HEK293T (cell line): ENCODE results near the gene AGBL5.

Experiments
- CTCF ChIA-PET: fragments of 350-600 bp; formaldehyde crosslinking; extraction: SDS; loops from one replicate; lab custom pipeline; 2021; ENCODE audit warnings: antibody characterized with exemption, inconsistent platforms; lab: Yijun Ruan, JAX
- POLR2A ChIA-PET: fragments of 350-600 bp; formaldehyde crosslinking; extraction: SDS; loops from one replicate; lab custom pipeline; 2020; ENCODE audit warnings: antibody characterized with exemption, inconsistent platforms; lab: Yijun Ruan, JAX
- DNase-seq: peaks from one replicate; pipeline ENCODE4 v3.0.0; 2012; ENCODE audit warnings: mixed read lengths; ENCODE audit errors: extremely low spot score
- ARNT ChIP-seq: fragments of 450-650 bp; IDR thresholded peaks from 2 replicates; pipeline ENCODE4 v1.6.1; 2017; ENCODE audit warnings: mild to moderate bottlenecking
- BHLHE40 ChIP-seq: fragments of 450-650 bp; IDR thresholded peaks from 2 replicates; pipeline ENCODE4 v1.6.1; 2016; ENCODE audit warnings: mild to moderate bottlenecking, moderate library complexity, borderline replicate concordance
- CTBP1 ChIP-seq: fragments of 450-650 bp; IDR thresholded peaks from 2 replicates; pipeline ENCODE4 v1.6.1; 2016; ENCODE audit warnings: borderline replicate concordance
- ELF4 ChIP-seq: fragments of 450-650 bp; IDR thresholded peaks from 2 replicates; pipeline ENCODE4 v1.6.1; 2017; ENCODE audit warnings: antibody characterized with exemption
- FOXA1 ChIP-seq: fragments of 450-650 bp; IDR thresholded peaks from 2 replicates; pipeline ENCODE4 v1.6.1; 2016; ENCODE audit warnings: mild to moderate bottlenecking
- FOXK2 ChIP-seq: fragments of 450-650 bp; IDR thresholded peaks from 2 replicates; pipeline ENCODE4 v1.6.1; 2016; ENCODE audit warnings: mild to moderate bottlenecking
- FOXM1 ChIP-seq: fragments of 450-650 bp; IDR thresholded peaks from 2 replicates; pipeline ENCODE4 v1.6.1; 2017; ENCODE audit warnings: mild to moderate bottlenecking, borderline replicate concordance
- HDGF ChIP-seq: fragments of 450-650 bp; IDR thresholded peaks from 2 replicates; pipeline ENCODE4 v1.6.1; 2017; ENCODE audit warnings: antibody characterized with exemption, borderline replicate concordance
- L3MBTL2 ChIP-seq: fragments of 450-650 bp; conservative IDR thresholded peaks from 2 replicates; pipeline ENCODE4 v1.6.1; 2016; ENCODE audit warnings: mild to moderate bottlenecking
- LEF1 ChIP-seq: fragments of 450-650 bp; IDR thresholded peaks from 2 replicates; pipeline ENCODE4 v1.6.1; 2017; ENCODE audit warnings: mild to moderate bottlenecking, borderline replicate concordance
- NFRKB ChIP-seq: fragments of 450-650 bp; IDR thresholded peaks from 2 replicates; pipeline ENCODE4 v1.6.1; 2016; ENCODE audit warnings: mild to moderate bottlenecking, moderate library complexity
- PKNOX1 ChIP-seq: fragments of 450-650 bp; IDR thresholded peaks from 2 replicates; pipeline ENCODE4 v1.6.1; 2016
- SP1 ChIP-seq: fragments of 450-650 bp; IDR thresholded peaks from 2 replicates; pipeline ENCODE4 v1.6.1; 2017
- SUZ12 ChIP-seq: fragments of 450-650 bp; IDR thresholded peaks from 2 replicates; pipeline ENCODE4 v1.6.1; 2016; ENCODE audit warnings: mild to moderate bottlenecking
- TARDBP ChIP-seq: fragments of 450-650 bp; IDR thresholded peaks from 2 replicates; pipeline ENCODE4 v1.6.1; 2016
- ZNF384 ChIP-seq: fragments of 450-650 bp; IDR thresholded peaks from 2 replicates; pipeline ENCODE4 v1.6.1; 2016

The AGBL5 gene

GRCh38 chr2:27050996-27051901 lies at the start of gene AGBL5:
AGBL5 (plus strand) TSS chr2:27051668; CDS start chr2:27052959, 1,291 bp downstream.
- no peak for TF ChIP-seq LEF1
- no peak for TF ChIP-seq BHLHE40
- TF ChIP-seq TARDBP, result peak; percentile 84
- TF ChIP-seq L3MBTL2, result peak; percentile 98
- no peak for TF ChIP-seq SUZ12
- no peak for TF ChIP-seq ELF4
- no peak for TF ChIP-seq NFRKB
- no peak for TF ChIP-seq FOXM1
- TF ChIP-seq CTBP1, result 0 out of 2 replicates have a peak, but pooled peaks have one; percentile 6
- no peak for TF ChIP-seq FOXK2
- no peak for TF ChIP-seq SP1
- TF ChIP-seq PKNOX1, result no peak; the same call in 1 of the 2 replicates
- TF ChIP-seq HDGF, result no peak
- TF ChIP-seq ZNF384, result no peak
- no peak for TF ChIP-seq FOXA1
- TF ChIP-seq ARNT, result 0 out of 2 replicates have a peak, but pooled peaks have one; percentile 47
- POLR2A ChIA-PET, result interaction anchor here (0.8 to 7.4 kb wide), 17 partner anchors 9 to 359 kb away, joined by 3 to 91 read pairs (median 4); partner anchors contain the start of genes ABHD1, EMILIN1, KHK and OST4
- CTCF ChIA-PET, result interaction anchor here (0.7 to 1.5 kb wide), 4 partner anchors 32 to 90 kb away, joined by 3 to 5 read pairs (median 4); no protein-coding TSS in a partner anchor
- peak; percentile 93 for DNase-seq

- no peak for TF ChIP-seq L3MBTL2
- TF ChIP-seq FOXK2, result no peak
- no peak for TF ChIP-seq SP1
- no peak for TF ChIP-seq LEF1
- TF ChIP-seq FOXA1, result no peak
- no peak for TF ChIP-seq CTBP1
- no peak for TF ChIP-seq ARNT
- no peak for TF ChIP-seq ELF4
- POLR2A ChIA-PET, result no interaction called here
- DNase-seq, result no peak
These were observed 49.5 kb upstream of the AGBL5 start for GRCh38 chr2:27001950-27002349.

DNA sequence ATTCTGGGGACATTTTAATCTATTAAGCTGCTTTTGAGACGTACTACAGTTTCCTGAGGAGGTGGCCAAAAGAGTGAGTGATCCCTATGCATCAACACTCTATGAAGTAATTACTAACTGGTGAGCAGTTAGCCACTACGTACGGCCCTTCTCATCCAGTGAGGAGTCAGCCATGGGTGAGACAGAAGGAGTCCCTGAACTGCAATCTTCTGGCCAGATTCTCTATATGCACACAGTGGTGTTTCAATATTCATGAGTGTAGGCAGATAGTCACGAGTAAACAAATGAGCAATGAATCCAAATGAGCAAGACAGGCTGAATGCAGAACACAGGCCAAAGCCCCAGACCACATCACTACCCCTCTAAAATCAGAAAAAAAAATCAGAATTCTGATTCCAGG lies 48.5 kb upstream of the AGBL5 start:
- DNase-seq, result no peak
- CTCF ChIA-PET, result interaction anchor here (1.4 kb wide), 1 partner anchor 41 kb away, joined by 3 read pairs; no protein-coding TSS in a partner anchor
- no peak for TF ChIP-seq BHLHE40
- TF ChIP-seq FOXA1, result no peak
- no peak for TF ChIP-seq NFRKB
- TF ChIP-seq ZNF384, result no peak
- POLR2A ChIA-PET, result no interaction called here

More at GRCh38 chr2:27001950-27002349, 49.5 kb upstream of the AGBL5 start:
- CTCF ChIA-PET, result interaction anchor here (1.4 kb wide), 1 partner anchor 40 kb away, joined by 3 read pairs; no protein-coding TSS in a partner anchor

GRCh38 chr2:27003857-27004256 lies 47.6 kb upstream of the AGBL5 start:
- TF ChIP-seq FOXM1, result no peak
- TF ChIP-seq FOXK2, result no peak
- no peak for TF ChIP-seq PKNOX1
- no peak for TF ChIP-seq LEF1
- TF ChIP-seq HDGF, result no peak
- TF ChIP-seq L3MBTL2, result no peak
- TF ChIP-seq NFRKB, result no peak
- ChIA-PET CTCF (interaction anchor here (0.7 to 0.9 kb wide), 2 partner anchors 13 to 26 kb away, joined by 3 to 4 read pairs; no protein-coding TSS in a partner anchor), POLR2A (no interaction called here)
- DNase-seq, result no peak

DNA sequence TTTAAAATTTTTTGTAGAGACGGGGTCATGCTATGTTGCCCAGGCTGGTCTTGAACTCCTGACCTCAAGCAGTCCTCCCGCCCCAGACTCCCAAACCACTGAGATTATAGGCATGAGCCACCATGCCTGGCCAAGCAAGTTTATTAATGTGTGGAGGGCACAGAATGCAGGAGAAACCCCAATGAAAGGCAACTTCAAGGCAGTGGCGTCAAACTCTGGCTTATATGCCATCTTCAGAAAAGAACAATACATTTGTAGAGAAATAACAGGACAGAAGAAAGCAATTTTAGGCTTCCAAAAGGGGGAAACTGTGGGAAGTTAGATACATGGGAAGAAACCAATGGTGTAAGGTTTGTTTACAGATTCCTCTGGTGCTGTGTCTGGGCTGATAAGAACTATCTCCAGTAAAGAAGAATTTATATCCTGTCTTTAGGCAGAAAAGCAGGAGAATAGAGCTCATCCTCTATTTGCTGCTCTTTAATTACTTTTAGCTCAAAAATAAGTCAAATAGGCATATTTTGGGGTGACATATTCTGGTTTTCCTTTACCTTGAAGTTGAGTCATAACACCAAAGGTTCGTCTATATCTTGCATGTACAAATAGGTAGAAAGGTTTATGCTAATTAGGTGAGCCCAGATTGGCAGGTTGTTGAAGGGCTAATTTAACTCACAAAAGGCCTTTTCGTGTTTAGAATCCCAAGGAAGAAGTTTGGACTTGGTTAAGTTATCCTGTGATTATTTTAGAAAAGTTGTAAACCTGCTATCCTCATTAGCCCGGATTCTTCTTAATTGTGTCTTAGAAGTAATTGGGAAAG lies 44.7 kb upstream of the AGBL5 start:
- CTCF ChIA-PET, result interaction anchor here (1.0 to 1.8 kb wide), 2 partner anchors 10 to 45 kb away, joined by 6 to 8 read pairs; no protein-coding TSS in a partner anchor
- no peak for DNase-seq
- no peak for TF ChIP-seq ARNT
- TF ChIP-seq FOXA1, result no peak
- TF ChIP-seq L3MBTL2, result no peak
- no peak for TF ChIP-seq TARDBP
- no peak for TF ChIP-seq PKNOX1
- TF ChIP-seq BHLHE40, result no peak
- no peak for TF ChIP-seq CTBP1
- no peak for TF ChIP-seq ELF4
- TF ChIP-seq ZNF384, result no peak
- TF ChIP-seq FOXK2, result no peak
- TF ChIP-seq SP1, result no peak
- no peak for TF ChIP-seq SUZ12
- TF ChIP-seq HDGF, result no peak
- TF ChIP-seq LEF1, result no peak
- POLR2A ChIA-PET, result no interaction called here
